Epithelial cell of proximal tubule (primary cell): ENCODE results near the gene PEF1. TPM values are rescaled to one million over a fixed set of nuclear protein-coding genes. Genes with fewer than 3 reads are reported as not detected.
A peak's percentile ranks its signal among the peaks of the same experiment; 100 is the strongest.

ENCODE experiments used
- DNase-seq: peaks from one replicate; pipeline ENCODE4 v3.0.0-alpha.2; 2011; ENCODE audit warnings: low read depth
- H3K4me3 ChIP-seq: 2 replicates; pipeline ENCODE4 v1.5.1; 2011; ENCODE audit warnings: low read depth, mild to moderate bottlenecking, low read length
- total RNA-seq: library from RNA; depleted of rRNA; stranded (reverse); fragments of >200 nt; gene quantifications from 2 replicates; pipeline ENCODE4 v1.2.3, GENCODE V29; 2015
- TF ChIP-seq, protein P1 (sequence below): conservative IDR thresholded peaks from 2 replicates; pipeline ENCODE4 v1.5.1; 2012; ENCODE audit warnings: low read depth, mild to moderate bottlenecking, low read length

The PEF1 gene
- total RNA-seq, 1 donor from 2014 or later: 71.7 TPM

DNA sequence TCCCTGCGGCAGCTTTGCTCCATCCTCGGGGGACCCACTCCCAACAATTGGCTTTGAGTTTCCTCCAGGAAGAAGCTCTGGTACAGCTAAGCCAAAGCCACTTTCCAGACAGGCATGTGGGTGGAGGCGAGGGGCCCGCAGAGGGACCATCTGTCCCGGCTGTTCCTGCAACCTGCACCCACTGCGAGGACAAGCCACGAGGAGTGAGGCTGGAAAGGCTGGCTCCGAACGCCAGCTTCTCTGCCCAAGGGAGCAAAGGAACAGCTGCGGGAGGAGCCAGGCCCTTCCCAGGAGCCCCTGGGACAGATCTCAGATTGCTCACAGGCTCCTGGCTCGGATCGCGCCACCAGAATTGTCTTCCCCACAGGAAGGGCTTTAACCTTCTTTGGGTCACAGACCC lies 28.3 kb upstream of the PEF1 start:
- H3K4me3 ChIP-seq: no peak overlapping the region
- DNase-seq: no peak
- TF ChIP-seq, protein P1, sequence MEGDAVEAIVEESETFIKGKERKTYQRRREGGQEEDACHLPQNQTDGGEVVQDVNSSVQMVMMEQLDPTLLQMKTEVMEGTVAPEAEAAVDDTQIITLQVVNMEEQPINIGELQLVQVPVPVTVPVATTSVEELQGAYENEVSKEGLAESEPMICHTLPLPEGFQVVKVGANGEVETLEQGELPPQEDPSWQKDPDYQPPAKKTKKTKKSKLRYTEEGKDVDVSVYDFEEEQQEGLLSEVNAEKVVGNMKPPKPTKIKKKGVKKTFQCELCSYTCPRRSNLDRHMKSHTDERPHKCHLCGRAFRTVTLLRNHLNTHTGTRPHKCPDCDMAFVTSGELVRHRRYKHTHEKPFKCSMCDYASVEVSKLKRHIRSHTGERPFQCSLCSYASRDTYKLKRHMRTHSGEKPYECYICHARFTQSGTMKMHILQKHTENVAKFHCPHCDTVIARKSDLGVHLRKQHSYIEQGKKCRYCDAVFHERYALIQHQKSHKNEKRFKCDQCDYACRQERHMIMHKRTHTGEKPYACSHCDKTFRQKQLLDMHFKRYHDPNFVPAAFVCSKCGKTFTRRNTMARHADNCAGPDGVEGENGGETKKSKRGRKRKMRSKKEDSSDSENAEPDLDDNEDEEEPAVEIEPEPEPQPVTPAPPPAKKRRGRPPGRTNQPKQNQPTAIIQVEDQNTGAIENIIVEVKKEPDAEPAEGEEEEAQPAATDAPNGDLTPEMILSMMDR: no peak

DNA sequence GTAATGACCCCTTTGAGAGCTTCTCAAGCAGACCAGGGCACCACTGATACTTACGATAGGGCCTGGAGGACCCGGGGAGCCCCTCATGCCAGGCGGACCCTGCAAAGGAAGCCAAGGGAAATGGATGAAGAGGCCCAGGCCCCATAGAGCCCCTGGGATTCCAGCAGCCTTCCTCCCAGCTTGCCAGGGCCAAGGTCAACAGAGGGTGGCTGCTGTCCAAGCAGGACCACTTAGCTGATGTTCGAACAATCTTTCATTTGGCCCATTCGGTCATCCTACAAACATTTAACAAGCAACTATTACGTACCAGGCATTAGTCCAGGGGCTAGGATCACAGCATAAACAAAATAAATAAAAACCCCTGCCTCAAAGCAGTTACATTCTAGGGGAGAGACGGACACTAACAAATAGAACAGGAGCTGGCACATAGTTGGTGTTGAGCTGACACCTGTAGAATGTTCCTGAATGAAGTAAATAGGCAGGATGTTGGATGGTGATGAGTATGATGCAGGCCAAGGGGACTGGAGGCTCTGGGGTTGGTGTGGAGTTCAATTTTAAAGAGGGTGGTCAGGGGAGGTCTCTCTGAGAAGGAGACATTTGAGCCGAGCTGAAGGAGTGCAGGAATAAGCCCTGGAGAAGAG lies 27.0 kb upstream of the PEF1 start:
- no peak for DNase-seq
- TF ChIP-seq, protein P1: no peak
- no peak overlapping the region for H3K4me3 ChIP-seq

DNA sequence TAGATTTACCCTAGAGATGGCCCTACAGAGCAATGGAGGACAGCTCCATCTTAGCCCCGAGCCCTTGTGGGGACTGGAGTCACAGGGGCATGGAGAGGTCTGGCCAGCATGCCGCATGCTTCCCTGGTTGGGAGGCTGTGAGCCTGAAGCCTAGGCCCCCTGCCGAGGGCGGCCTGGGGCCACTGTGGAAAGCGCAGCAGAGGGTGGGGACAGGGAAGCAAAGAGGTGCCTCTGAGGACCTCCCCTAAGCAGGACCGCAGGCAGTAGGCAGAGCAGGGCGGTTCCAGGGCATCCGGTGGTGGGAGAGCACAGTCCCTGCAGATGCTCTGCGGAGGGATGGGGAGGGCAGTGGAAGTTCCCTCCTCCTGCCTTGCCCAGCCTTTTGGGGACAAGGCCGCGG lies 26.5 kb upstream of the PEF1 start:
- TF ChIP-seq, protein P1: no peak
- no peak overlapping the region for H3K4me3 ChIP-seq
- DNase-seq: no peak

DNA sequence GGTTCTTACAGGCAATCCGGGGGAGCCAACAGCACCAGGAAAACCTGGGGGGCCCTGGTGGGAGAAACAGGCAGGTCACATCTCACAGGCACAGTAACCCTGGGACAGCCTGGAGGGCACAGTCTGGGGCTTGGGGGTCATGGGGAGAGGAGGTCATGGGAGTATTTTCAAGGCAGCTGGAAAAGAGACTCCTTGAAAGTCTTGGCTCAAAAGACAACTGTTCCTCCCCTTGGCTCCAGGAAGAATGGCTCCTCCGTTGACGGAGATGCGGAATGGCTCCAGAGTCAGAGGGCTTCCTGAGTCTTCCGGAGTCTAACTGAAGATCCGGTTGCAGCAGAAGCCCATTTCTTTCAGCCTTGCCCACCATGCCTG lies 25.9 kb upstream of the PEF1 start:
- TF ChIP-seq, protein P1: no peak
- no peak for DNase-seq
- peak overlapping the region; percentile 45 for H3K4me3 ChIP-seq

DNA sequence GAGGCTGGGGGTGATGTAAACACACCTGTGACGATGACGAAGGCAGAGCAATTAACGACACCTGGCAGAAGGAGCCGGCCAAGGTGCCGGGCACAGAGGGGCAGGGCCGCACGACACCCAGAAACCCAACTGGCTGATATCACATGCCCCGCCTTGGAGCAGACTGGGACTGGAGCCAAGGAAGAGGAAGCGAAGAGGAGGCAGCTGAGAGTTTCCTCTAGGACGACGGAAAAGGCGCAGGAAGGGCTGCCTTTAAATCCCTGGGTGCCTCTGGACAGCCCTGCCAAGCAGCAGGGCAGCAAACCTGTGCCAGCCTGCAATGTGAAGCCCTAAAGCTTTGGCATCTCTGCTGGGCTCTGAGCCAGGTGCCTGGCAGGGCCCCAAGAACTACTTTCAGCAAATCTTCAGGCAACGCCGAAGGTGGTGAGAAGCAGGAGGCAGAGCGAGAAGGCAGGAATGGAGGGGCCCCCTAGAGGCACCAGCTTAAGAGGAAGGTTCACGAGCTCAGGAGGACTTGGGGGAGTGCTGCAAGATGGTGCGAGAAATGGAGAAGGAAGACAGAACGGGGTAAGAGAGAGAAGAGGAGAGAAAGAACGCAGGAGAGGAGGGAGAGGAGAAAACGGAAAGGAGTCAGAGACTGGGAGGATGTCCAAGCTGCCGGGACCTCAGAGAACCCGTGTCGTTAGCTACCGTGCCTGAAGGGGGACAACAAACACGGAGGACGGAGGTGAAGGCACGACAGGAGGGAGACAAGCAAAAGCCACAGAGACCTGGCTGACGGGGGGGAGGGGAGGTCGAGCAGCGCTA lies 25.3 kb upstream of the PEF1 start:
- TF ChIP-seq, protein P1: peak; percentile 45
- peak overlapping the region; percentile 45 for H3K4me3 ChIP-seq
- no peak for DNase-seq

DNA sequence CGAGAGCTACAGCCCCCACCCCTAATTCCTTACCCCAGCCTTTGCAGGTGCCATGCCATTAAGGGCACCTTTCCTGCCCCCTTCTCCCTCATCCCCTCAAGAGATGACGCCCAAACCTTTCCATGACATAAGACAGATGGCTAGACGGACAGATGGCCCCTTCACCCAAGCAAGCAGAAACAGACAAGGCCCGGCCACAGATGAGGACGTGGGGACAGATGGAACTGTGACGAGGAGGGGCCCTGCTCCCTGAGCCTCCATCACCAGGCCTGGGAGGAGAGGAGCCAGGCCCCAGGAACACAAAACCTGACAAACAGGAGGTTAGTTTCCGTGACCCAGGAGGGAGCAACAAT lies 24.7 kb upstream of the PEF1 start:
- no peak for DNase-seq
- TF ChIP-seq, protein P1: no peak
- peak overlapping the region; percentile 45 for H3K4me3 ChIP-seq
